Panc1 (cell line): ENCODE results near the gene ARID2.

ENCODE experiments used
- POLR2AphosphoS5 ChIP-seq: IDR thresholded peaks from 2 replicates; pipeline ENCODE4 v1.6.1; 2012; ENCODE audit warnings: mild to moderate bottlenecking, low read depth, low read length, moderate library complexity
- SIN3A ChIP-seq: IDR thresholded peaks from 2 replicates; pipeline ENCODE4 v1.6.1; 2012; ENCODE audit warnings: low read depth, mild to moderate bottlenecking, low read length, moderate library complexity, borderline replicate concordance; ENCODE audit not compliant: insufficient read depth
- TF ChIP-seq, protein P1 (sequence below): fragments of 450-650 bp; IDR thresholded peaks from 2 replicates; pipeline ENCODE4 v1.5.1; 2017; ENCODE audit warnings: mild to moderate bottlenecking
- TF ChIP-seq, protein P2 (sequence below), 2 experiments: IDR thresholded peaks; 2 replicates each; pipeline ENCODE4 v1.6.1; 2011 to 2012; ENCODE audit warnings: low read depth in 2 of 2, control low read depth in 1 of 2, low read length in 1 of 2, mild to moderate bottlenecking in 1 of 2, moderate library complexity in 1 of 2; ENCODE audit not compliant: insufficient read depth in 1 of 2

DNA sequence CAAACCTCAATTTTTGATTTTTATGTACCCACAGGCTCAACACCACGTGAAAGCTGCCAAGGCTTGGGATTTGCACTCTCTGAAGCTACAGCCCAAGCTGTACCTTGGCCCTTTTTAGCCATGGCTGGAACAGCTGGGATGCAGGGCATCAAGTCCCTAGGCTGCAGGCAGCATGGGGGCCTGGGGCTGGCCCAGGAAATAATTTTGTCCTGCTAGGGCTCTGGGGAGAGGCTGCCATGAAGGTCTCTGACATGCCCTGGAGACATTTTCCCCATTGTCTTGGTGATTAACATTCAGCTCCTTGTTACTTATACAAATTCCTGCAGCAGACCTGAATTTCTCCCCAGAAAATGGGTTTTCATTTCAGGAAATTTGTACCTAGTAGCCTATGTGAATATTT lies 157.2 kb downstream of the ARID2 start:
- TF ChIP-seq, protein P1, sequence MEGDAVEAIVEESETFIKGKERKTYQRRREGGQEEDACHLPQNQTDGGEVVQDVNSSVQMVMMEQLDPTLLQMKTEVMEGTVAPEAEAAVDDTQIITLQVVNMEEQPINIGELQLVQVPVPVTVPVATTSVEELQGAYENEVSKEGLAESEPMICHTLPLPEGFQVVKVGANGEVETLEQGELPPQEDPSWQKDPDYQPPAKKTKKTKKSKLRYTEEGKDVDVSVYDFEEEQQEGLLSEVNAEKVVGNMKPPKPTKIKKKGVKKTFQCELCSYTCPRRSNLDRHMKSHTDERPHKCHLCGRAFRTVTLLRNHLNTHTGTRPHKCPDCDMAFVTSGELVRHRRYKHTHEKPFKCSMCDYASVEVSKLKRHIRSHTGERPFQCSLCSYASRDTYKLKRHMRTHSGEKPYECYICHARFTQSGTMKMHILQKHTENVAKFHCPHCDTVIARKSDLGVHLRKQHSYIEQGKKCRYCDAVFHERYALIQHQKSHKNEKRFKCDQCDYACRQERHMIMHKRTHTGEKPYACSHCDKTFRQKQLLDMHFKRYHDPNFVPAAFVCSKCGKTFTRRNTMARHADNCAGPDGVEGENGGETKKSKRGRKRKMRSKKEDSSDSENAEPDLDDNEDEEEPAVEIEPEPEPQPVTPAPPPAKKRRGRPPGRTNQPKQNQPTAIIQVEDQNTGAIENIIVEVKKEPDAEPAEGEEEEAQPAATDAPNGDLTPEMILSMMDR, result no peak
- TF ChIP-seq, protein P2, sequence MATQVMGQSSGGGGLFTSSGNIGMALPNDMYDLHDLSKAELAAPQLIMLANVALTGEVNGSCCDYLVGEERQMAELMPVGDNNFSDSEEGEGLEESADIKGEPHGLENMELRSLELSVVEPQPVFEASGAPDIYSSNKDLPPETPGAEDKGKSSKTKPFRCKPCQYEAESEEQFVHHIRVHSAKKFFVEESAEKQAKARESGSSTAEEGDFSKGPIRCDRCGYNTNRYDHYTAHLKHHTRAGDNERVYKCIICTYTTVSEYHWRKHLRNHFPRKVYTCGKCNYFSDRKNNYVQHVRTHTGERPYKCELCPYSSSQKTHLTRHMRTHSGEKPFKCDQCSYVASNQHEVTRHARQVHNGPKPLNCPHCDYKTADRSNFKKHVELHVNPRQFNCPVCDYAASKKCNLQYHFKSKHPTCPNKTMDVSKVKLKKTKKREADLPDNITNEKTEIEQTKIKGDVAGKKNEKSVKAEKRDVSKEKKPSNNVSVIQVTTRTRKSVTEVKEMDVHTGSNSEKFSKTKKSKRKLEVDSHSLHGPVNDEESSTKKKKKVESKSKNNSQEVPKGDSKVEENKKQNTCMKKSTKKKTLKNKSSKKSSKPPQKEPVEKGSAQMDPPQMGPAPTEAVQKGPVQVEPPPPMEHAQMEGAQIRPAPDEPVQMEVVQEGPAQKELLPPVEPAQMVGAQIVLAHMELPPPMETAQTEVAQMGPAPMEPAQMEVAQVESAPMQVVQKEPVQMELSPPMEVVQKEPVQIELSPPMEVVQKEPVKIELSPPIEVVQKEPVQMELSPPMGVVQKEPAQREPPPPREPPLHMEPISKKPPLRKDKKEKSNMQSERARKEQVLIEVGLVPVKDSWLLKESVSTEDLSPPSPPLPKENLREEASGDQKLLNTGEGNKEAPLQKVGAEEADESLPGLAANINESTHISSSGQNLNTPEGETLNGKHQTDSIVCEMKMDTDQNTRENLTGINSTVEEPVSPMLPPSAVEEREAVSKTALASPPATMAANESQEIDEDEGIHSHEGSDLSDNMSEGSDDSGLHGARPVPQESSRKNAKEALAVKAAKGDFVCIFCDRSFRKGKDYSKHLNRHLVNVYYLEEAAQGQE (IDR thresholded peaks at IDR 0.05; ENCODE audit: insufficient read depth in 1 of 2, low read depth in 2 of 2, low read length in 1 of 2), result no peak
- no peak for TF ChIP-seq SIN3A
- no peak for TF ChIP-seq POLR2AphosphoS5
